Activated CD4-positive, alpha-beta T cell treated with anti-CD3 and anti-CD28 coated beads, Interleukin-2, amount 50 U/mL, for 1 hour (primary cell): Measurements from ENCODE around the gene NUDT15.
"Not testable (repeated sequence)": the region's sequence is repeated elsewhere in the genome, so short reads cannot be mapped to it uniquely, and the experiment has no call there.

Experiments used
- DNase-seq: peaks from one replicate; pipeline ENCODE4 v3.0.0-alpha.2; 2020

The NUDT15 gene

DNA sequence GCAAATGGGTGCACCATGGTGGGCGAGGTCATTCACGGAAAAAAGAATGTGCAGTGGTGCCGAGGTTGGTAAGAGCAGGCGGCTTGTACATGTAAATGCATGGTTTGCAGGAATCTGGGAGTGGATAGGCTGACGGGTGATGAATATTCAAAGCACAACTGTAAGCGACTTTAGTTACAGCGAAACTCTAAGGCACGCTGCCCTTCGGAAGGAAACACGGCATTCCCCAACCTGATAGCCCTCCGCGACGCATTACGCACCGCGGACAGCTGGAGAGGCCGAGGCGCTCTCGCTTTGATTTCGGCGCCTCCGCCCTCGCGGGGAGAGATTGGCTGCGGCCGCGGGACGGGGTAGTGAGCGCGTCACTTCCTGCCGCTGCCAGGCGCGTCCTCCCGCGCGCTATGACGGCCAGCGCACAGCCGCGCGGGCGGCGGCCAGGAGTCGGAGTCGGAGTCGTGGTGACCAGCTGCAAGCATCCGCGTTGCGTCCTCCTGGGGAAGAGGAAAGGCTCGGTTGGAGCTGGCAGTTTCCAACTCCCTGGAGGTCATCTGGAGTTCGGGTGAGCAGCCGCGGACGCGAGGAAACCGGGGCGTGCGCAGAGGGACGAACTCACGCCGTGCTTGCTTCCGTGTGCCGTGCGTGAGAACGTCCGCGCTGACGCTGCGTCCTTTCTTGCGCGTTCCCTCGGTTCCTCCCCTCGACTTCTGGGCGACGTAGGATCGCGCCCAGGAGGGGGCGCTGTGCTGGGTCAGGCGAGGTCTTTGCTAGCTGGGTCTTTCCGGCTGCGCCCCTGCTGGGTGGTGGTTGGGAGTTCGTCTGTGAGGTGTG is at the start of gene NUDT15:
Gene NUDT15 (plus strand): TSS at position 381 of the 828 bp plus-strand sequence. CDS start 21 bp downstream, at position 402.
- DNase-seq, result peak; percentile 95

DNA sequence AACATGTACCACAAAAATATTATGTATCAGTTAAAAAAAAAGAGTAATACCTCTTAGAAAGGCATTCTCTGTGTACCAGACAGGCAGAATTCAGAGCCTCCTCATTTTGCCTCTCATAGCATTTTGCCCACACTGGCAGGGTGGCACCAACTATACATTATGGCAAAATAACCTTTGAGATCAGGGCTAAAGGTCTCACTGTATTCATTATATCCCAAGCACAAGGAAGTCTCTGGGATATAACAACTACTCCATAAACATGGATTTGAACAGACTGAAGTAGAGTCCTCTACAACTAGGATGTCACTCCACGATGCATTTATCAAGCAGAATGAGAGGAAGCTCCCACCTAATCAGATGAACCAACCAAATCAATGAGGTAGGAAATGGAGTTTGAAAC is 47.1 kb upstream of the NUDT15 start:
- DNase-seq, result no peak

DNA sequence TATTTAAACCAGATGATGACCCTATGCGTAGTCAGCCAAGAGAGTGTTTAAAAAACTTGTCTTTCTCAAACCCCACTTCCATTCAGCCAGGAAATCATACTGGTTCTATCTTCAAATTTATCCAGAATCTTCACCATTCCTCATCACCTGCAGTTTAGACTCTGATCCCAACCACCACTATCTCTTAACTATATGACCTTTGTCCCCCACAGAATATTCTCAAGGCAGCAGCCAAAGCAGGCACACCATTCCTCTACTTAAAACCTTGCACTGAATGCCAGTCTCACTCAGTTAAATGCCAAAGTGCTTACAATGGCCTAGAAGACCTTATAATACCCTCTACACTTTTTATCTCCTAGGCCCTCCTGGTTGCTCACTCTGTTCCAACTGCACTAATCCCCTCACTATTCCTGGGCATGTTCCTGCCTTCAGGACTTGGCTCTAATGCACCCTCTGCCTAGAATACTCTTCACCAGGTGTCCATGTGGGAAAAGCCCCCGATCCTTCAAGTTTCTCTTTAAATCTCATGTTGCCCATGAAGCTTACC is 46.5 kb upstream of the NUDT15 start:
- DNase-seq, result no peak

DNA sequence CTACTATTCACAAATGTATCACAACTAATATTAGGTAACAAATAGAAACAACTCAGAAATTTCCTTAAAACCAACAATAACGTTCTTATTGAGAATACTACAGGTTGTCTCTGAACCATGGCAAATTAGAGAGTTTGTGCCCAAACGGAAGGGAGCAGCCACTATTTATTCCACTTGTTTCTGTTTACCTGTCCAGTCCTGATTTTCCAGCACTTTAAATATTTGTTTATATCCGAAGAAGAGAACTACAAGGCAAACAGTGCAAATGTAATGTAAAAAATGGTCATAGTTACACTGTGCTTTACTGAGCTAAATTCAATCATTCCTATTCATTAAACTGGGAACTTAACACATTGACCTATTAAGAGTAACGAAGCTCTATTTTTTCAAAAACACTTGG is 45.7 kb upstream of the NUDT15 start:
- DNase-seq, result no peak

DNA sequence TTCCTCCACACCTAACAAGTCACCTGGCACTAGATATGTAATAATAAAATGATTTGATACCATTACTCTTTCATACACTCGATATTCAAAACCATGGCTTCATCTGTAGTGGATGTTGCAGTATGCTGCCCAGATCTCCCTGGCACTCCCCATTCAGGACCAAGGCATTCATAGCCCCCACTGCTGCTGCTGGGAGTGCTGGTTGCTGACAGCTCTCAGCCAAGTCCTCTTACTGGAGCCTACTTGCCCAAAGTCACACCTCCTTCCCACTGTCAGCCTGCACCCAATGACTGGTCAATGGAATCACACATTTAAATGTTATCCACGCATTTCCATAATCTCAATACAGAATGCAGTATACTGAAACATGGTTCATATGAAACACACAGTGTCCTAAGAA is 40.1 kb upstream of the NUDT15 start:
- DNase-seq, result no peak

DNA sequence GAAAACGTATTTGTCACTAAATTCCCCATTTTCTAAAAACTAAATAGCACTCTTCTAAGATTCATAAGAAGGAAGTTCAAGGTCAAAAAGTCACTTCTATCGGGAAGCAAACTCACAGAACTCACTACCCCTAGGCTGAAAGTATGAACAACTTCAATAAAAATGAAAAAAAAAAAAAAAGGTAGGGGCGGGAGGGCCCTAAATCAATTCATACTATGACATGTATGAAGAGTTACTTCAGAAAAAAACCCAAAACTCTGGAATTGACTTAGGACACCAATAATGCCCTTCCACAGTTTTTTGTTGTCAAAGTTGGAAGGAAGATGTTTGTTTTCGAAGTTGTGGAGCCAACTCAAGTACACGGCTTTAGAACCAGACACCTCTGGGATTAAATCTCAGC is 37.6 kb upstream of the NUDT15 start:
- DNase-seq, result no peak

DNA sequence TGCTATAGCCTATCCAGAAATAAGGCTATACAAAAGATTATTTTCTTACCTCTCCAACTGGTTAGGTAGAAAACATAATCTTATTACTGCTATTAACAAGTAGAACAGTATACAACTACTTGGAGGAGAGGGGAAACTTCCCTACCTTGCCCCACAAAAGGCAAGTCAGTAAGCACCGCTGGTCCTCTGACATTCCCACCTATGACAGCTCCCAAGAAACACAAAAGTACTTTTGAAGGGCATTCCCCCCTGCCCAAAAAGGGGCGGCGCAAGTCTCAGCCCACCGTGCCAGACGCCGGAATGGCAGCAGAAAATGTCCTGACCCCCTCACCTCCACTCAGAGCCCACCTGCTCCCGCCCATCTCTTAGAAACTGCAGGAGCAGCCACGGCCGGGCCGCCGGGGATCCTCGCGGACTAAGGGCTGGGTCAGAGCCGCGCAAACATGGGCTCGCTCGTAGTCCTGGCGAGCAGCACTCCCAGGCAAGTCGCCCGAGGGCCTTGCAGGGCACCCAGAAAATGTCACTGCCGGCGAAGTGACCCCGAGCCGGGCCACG is 36.9 kb upstream of the NUDT15 start:
- DNase-seq, result no peak

DNA sequence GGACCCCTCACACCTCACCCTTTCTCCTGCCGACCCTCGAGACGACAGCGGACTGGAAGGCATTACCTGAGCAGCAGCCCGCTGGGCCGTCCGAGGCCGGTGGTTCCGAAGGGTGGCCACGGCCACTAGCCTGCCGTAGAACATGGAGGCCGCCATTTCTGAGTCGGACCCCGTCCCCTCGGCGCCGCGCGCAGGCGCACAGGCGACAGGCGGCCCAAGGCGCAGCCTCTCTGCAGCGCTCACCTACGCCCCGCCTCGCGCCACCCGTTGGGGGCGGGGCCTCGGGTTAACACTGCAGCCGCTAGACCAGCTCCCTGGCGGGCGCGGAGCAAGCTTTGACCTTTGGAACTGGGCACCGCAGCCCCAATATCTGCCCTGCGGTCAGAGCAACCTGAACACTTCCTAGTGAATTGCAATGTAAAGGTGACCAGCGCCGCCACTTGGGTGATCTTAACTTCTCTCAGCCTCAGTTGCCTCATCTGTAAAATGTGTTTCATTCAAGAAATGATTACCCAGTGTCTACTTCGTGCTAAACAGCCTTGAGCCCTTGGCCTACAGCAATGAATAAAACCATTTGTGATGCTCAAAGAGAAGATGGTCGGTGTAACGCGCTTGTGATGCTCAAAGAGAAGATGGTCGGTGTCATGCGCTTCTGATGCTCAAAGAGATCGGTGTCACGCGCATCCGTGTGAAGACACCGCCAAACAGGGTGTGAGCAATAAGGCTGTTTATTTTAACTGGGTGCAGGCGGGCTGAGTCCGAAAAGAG is 36.2 kb upstream of the NUDT15 start, which contains the start of gene SUCLA2:
Gene SUCLA2 (minus strand): TSS at position 160 of the 768 bp plus-strand sequence. CDS start 4 bp downstream, at position 156.
- DNase-seq, result peak; percentile 86

DNA sequence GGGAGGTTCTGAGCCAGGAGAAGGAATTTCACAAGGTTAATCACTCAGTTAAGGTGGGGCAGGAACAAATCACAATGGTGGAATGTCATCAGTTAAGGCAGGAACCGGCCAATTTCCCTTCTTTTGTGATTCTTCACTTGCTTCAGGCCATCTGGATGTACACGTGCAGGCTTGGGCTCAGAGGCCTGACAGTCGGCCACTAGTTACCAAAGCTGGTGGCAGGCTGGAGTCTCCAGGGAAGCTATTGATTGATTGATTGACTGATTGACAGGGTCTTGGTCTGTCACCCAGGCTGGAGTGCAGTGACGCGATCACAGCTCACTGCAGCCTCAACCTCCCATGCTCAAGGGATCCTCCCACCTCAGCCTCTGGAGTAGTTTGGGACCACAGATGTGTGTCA is 35.5 kb upstream of the NUDT15 start:
- DNase-seq, result not testable (repeated sequence)

DNA sequence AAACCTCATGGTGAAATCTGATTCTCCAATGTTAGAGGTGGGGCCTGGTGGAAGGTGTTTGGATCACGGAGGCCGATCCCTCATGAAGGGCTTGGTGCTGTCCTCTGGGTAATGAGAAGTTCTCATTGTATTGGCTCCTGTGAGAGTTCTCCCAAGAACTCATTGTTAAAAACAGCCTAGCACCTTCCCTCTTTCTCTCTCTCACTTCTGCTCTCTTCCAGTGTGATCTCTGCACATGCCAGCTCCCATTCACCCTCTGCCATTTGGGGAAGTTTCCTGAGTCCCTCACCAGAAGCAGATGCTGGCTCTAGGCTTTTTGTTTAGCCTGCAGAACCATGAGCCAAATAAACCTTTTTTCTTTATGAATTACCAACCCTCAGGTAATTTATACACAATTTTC is 33.3 kb upstream of the NUDT15 start:
- no peak for DNase-seq

DNA sequence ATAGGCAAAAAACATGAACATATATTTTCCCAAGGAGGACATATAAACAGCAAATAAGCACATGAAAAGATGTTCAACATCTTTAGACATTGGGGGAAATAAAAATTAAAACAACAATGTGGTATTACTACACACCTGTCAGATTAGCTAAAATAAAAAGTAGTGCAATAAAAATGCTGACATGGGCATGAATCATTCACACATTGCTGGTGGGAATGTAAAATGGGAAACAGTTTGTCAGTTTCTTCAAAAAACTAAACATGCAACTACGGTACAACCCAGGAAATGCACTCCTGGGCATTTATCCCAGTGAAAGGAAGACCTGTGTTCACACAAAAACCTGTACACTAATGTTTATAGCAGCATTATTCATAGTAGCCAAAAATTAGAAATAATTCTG is 31.1 kb upstream of the NUDT15 start:
- DNase-seq, result no peak

DNA sequence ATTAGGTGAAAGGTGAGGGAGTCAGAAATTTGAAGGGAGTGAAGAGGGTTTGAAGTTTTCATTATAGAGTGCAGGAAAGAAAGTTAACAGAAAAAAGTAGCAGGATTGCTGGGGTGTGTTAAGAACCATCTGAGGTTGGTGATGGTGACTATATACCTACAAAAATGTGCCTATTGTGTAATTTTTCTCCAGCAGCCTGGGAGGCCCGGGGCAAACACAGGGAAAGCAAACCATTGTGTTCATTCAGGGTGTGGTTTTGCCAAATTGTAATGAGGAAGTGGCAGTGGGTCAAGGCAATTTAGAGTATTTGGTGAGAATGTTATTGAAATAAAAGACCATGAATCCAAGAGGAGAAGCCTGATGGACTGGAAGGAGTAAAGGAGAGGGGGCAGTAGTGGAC is 28.2 kb upstream of the NUDT15 start:
- no peak for DNase-seq

DNA sequence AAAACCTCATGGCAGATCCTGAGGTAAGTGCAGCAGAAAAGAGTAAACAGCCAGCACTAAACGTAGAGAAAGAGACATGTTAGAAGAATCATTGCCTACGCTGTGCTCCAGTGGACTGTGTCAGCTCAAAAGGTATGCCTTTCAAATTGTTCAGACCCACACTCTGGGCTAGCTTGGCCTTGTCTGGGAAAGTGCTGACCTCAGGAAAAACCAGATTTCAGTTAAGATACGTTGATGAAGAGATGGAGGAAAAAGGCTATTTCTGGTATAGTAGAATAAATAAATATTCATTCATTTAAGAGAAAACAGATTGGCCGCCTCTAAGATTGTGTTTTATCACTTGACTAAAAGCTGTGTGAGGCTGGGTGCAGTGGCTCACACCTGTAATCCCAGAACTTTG is 26.8 kb upstream of the NUDT15 start:
- no peak for DNase-seq

DNA sequence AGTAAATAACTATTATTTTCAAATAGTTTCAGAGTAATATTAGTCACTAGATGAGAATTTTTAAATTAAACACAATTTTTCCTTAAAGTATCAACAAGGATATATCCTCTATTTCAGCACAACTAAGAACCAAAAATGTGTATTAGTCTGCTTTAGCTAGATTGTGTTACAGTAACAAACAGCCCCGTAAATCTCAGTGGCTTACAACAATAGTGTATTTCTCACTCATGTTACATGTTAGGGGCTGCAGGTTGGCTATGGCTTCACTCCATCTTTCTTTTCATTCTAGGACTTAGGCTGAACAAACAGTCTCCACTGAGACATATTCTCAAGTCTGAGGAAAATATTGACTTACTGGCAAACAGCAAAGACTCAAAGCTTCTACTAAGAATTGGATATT is 24.9 kb upstream of the NUDT15 start:
- DNase-seq, result no peak

DNA sequence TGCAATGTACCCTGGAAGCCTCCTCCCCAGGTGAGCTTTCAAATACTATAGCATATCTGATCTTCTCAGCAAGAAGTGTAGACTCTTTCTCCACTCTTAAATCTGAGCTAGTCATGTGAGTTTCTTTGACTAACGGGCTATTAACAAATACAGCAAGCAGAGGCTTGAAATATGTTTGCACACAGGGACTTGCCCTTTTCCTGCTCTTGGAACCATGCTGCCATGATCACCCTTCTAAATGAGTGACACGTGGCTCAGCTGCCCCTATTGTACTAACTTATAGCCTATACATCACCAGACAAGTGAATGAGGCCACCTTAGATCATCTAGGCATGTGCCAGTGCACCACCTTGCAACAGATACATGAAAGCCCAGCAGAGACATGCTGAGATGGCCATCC is 23.2 kb upstream of the NUDT15 start:
- DNase-seq, result no peak

DNA sequence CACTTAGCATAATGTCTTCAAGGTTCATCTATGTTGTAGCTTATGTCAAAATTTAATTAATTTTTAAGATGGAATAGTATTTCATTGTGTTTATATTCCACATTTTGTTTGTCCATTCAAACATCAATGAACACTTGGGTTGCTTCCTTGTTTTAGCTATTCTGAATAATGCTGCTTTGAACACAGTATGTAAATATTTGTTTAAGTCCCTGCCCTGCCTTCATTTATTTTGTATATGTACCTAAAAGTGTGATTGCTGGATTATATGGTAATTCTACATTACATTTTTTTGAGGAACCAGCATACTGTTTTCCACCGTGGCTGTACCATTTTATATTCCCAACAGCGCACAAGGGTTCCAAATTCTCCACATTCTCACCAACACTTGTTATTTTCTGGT is 18.9 kb upstream of the NUDT15 start:
- no peak for DNase-seq

DNA sequence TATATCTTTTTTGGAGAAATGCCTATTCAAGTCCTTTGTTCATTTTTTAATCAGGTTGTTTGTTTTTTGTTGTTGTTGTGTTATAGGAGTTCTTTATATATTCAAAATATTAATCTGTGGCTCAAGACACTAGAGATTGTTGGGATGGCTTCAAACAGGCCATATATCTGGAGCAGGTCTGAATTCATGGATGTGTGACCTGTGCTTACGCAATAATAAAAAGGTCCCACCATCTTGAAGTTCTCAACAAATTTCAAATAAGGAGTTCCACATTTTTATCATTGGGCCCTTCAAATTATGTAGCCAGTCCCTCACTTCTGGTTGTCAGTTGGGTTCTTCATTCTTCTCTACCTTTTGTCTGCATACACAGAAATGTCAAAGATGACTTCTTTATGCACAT is 17.7 kb upstream of the NUDT15 start:
- no peak for DNase-seq

DNA sequence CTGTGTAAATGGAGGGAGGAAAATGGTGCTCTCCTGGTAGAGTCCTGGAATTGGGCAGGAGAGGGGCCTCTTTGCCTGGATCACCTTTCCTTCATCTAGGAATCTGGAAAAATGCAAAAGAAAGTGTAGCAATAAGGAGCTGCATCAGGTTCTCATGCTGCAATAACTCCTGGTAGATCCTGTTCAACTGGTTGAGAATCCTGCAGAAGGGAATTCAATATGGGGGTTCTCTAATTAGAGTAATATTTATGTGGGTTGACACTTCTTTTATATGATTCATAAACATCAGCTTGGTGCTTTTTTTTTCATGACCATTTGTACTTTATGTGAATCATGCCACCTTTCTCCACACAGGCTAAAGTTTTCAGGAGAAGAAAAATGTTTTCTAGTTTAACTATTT is 9.5 kb upstream of the NUDT15 start:
- no peak for DNase-seq

DNA sequence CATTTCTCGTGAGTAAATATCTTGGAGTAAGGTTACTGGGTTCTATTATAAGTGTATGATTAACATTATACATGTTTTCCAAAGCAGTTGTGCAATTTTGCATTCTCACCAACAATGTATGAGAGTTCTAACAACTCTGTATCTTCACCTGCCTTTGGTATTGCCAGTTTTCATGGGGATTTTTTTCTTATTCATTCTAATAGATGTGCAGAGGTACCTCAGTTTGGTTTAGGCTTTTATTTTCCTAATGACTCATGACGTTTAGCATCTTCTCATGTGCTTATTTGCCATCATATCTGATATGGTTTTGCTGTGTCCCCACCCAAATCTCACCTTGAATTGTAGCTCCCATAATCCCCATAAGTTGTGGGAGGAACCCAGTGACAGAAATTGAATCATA is 7.7 kb upstream of the NUDT15 start:
- DNase-seq, result no peak

DNA sequence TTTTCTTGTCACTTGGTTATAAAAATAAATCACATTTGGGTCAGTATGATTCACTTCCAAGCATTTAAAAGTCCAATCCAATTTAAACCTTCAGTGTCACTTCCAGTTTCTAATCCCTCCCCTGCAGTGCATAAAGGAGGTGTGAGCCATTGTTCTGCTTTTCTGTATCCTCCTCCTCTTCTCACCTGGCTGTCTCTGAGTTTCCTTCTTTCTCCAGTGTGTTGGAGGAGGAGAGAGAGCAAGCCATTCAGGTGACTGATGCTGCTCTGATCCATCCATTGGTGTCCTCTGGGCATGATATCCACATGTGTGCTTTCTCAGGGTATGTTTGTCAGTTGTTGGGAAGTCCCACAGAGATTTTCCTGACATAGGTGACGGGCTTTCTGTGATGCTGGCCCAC is 1.2 kb downstream of the NUDT15 start:
- no peak for DNase-seq

DNA sequence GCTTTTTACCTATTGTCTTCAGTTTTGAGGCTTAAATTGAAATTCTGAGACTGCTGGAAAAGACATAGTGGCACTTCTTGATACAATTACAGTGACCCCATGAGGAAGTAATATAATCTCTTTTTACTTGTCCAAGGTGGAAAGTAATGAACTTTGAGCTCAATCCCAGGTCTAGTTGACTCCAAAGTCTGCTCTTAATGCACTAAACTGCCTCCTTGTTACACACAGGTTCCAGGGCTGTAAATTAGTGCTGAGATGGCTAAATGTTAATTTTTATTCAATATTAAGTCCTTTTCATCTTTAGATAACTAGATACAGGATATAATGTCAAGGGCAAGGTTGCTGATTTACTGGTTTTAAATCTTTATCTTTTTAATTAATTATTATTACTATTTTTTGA is 2.5 kb downstream of the NUDT15 start:
- DNase-seq, result no peak

DNA sequence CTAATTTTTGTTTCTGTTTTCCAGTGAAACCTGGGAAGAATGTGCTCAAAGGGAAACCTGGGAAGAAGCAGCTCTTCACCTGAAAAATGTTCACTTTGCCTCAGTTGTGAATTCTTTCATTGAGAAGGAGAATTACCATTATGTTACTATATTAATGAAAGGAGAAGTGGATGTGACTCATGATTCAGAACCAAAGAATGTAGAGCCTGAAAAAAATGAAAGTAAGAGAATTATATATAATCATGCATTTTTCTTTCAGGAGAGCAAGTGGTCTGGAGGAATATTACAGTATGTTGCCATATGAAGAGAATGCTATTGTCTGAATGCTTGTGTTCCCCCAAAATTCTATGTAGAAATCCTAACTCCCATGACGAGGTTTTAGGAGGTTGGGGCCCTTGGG is 3.4 kb downstream of the NUDT15 start:
- no peak for DNase-seq

DNA sequence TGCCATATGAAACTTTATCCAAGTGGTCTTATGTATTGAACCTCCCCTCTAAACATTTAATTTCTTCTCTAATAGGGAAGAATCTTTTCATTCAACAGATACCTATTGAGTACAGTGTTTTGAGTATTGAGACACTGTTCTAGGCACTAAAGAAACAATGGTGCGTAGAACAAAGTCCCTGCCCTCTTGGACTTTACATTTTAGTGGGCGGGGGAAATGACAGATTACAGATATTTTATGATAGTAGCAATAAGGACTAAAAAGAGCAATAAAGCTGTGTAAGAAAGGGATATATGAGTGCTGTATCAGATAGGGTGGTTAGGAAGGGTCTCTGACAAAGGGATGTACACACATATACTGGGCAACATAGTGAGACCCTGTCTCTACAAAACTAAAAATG is 5.4 kb downstream of the NUDT15 start:
- no peak for DNase-seq
